Cardiac fibroblast (primary cell): ENCODE measurements around the gene WNT2B.

Experiments
- DNase-seq, 2 donors: peaks; one replicate each; pipeline versions ENCODE4 v3.0.0 to v3.0.0-alpha.2; 2010; ENCODE audit warnings: low read depth in 2 of 2
- H3K4me3 ChIP-seq, 2 donors: replicated peaks in 1 of 2; 1 replicate in 1 of 2; 2 replicates in 1 of 2; pipeline ENCODE4 v1.5.1; 2011; ENCODE audit warnings: low read depth in 2 of 2, low read length in 2 of 2, mild to moderate bottlenecking in 2 of 2, moderate library complexity in 1 of 2
- TF ChIP-seq, protein P1 (sequence below): IDR thresholded peaks from one replicate; pipeline ENCODE4 v1.5.1; 2011; ENCODE audit warnings: low read depth, mild to moderate bottlenecking, low read length, inconsistent platforms

WNT2B gene

DNA sequence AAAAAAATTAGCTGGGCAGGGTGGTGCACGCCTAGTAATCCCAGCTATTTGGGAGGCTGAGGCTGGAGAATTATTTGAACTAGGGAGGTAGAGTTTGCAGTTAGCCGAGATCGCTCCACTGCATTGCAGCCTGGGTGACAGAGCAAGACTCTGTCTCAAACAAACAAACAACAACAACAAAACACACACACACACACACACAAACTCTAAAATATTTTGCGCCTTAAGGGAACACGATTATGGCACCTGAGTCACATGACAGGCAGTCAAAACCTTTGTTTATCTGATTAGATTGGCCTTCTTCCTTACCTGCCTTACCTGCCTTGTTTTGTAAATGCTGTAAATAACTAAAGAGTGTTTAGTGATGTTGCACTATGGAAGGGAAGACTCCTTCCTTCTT, 20.6 kb upstream of the WNT2B start:
- TF ChIP-seq, protein P1, sequence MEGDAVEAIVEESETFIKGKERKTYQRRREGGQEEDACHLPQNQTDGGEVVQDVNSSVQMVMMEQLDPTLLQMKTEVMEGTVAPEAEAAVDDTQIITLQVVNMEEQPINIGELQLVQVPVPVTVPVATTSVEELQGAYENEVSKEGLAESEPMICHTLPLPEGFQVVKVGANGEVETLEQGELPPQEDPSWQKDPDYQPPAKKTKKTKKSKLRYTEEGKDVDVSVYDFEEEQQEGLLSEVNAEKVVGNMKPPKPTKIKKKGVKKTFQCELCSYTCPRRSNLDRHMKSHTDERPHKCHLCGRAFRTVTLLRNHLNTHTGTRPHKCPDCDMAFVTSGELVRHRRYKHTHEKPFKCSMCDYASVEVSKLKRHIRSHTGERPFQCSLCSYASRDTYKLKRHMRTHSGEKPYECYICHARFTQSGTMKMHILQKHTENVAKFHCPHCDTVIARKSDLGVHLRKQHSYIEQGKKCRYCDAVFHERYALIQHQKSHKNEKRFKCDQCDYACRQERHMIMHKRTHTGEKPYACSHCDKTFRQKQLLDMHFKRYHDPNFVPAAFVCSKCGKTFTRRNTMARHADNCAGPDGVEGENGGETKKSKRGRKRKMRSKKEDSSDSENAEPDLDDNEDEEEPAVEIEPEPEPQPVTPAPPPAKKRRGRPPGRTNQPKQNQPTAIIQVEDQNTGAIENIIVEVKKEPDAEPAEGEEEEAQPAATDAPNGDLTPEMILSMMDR, result no peak
- no peak overlapping the region for H3K4me3 ChIP-seq
- DNase-seq, result no peak

DNA sequence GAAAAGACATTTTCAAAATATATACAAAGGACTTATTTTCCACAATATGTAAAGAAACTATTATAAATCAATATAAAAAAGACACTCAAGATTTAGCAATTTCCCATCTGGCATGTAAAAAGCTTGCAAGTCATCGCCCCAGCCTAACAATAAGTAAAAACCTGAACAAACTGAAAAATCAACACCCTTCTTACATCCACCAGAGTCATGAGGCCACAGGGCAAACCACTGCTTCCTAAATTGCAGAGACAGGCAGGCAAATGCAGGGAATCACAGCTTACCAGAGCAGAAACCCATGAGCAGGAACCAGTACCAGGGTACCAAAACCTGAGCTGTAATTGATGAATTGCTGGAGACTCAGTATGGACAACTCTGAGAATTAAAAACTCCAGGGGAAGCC, 16.7 kb upstream of the WNT2B start:
- H3K4me3 ChIP-seq, result no peak overlapping the region
- TF ChIP-seq, protein P1, result no peak
- DNase-seq, result no peak

- no peak overlapping the region for H3K4me3 ChIP-seq
- TF ChIP-seq, protein P1, result no peak
- DNase-seq, result no peak
These were observed 15.4 kb upstream of the WNT2B start for GRCh38 chr1:112493351-112493750.

GRCh38 chr1:112496290-112496689, 12.5 kb upstream of the WNT2B start:
- no peak for DNase-seq
- TF ChIP-seq, protein P1, result no peak
- H3K4me3 ChIP-seq, result no peak overlapping the region

DNA sequence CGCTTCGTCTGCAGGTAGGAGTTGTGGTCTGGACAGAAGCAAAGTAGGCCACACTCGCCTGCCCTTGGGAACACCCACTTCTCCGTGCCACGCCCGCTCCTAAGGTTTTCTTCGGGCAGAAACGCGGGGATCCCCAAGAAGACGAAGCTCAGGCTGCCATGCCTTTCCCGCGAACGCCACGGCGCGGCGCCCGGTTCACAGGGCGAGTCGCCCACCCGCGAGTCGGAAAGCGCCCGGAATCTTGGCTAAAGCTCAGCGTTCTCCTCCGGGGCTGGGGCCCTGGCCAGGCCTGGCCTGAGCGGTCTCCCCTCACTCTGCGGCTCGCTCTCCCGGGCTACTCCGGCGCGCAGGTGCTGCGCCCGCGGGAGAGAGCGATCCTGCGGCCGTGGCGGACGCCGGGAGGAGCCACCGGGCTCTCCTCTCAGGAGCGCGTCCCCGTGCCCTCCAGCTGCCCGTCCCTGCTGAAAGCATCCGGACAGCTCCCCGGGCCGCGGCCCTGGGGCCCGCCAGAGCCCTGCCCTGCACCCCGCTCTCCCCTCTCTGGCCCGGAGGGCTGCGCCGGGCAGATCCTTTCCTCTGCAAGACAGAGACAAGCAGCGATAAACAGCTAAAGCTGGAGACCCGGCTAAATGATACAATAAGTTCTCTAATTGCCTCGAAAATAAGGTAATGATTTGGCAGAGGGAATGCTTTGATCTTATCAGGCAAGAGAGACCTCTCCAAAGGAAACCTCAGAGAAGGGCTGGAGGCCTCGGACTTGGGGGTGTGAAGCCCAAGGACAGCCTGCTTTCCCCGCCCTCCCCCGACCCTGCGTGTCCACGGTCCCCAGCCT, 6.7 kb upstream of the WNT2B start:
- TF ChIP-seq, protein P1, result peak; percentile 90
- DNase-seq, result peak; percentile 72 to 82
- H3K4me3 ChIP-seq, result peak overlapping the region; percentile 46 to 56

DNA sequence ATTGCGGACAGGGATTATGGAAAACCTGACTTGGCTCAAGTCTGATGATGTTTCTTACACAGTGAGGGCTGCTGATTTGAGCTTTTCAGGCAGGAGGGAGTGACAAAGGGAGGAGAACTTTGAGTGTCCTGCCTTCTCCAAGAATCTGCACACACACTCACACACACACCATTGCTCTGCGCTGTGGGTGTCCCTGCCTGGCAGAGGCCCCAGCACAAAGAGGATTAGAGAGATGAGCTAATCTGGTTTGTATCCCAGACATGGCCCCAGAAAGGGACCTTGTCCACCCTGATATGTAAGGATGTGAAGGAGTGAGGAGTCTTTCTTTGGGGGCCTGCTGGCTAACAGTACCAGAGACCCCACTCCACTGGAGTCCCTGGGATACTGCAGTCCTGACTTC, 5.9 kb upstream of the WNT2B start:
- TF ChIP-seq, protein P1, result no peak
- DNase-seq, result peak in 1 of 2 donors; percentile 51
- H3K4me3 ChIP-seq, result no peak overlapping the region
